Dedifferentiated amniotic fluid mesenchymal stem cell (primary cell): ENCODE data around the gene CDKN2AIP.
"Not testable (repeated sequence)": the region's sequence is repeated elsewhere in the genome, so short reads cannot be mapped to it uniquely, and the experiment has no call there.

Experiments
- DNase-seq: peaks from one replicate; pipeline ENCODE4 v3.0.0-alpha.2; 2016; ENCODE audit errors: extremely low spot score

CDKN2AIP gene

GRCh38 chr4:183413234-183414200 is 30.9 kb upstream of the CDKN2AIP start:
- no peak for DNase-seq

DNA sequence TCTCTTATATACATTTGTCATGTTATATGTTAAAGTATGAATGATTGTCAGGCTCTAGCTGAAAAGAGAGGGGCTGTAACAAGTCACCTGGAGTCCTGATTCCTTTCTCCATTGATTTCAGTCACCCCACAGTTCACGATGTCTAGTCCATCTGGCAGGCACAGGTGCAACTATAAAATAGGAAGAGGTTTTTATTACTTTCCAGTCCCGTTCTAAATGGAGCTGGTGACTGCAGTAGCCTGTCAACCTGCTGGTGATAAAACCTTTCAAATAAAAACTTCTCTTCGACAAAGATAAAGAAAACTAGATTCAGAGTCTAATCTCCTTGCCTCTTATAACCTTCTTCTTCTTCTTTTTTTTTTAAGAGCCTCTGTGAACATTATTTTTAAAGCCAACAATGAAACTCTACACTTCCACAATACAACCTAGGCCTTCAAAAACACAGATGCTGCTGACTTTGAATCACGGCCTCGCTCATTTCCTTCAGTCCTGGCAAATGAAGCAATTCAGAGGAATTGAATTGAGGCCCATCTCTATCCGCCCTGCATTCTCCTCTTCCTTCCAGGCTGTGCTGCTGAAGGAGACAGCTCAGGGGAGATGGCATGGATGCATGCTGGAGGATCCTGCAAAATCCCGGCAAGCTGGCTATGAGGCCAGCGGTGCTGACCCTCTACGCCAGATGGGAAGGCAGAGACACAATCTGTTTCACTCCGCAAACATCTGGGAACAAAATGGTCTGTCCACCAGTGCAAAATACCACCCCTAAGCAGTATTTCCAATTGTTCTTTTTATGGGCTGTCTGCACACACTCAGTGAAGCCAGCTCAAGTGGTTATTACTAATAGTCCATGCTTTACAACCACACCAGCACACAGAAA is 27.3 kb upstream of the CDKN2AIP start:
- DNase-seq: no peak

DNA sequence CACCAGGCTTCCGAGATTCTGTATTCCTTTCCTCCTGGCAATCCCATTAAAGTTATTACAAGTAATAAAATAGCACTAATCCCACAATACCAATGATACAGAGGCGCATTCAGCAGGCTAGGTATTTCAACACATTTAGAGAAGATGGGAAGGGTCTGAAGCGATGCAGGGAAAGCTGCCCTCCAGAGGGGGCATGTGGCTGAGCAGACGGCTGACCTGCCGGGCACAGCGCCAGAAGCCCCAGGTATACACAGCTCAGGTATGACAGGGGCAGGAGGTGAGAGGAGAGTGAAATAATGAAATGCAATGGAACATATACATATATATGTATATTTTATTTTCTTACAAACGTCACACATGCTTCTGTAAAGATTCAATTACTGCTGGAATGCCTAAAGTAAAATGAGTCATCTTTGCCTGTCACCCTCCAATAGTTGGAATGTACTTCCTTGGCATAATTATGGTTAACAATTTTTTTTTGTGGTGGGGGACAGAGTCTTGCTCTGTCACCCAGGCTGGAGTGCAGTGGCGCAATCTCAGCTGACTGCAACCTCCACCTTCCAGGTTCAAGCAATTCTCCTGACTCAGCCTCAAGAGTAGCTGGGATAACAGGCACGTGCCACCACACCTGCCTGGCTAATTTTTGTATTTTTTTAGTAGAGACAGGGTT is 21.3 kb upstream of the CDKN2AIP start:
- DNase-seq: peak; percentile 31

DNA sequence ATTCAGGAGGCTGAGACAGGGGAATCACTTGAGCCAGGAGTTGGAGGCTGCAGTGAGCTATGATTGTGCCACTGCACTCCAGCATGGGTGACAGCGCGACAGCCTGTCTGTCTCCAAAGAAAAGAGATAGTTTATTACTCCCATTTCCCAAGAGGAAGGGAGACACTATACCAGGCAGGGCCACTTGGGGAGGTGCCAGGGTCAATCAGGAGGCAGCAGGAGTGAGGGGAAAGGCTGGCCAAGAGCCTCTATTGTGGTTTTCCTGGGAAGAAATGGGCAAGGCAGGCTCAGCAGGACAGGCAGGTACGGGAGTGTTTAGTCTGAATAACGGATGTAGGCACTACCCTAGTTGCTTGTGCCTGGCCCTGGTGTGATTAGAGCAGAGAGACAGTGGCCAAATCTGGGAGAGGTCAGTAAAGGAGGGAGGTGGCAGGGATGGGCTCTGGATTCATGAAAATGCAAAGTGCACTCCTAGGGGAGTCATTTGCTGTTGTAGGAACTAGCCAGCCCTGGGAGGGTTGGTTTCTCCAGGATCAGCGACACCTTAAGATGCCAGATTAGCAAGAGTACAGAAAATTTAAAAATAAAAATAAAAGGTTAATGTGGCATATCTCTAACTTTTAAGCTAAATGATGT is 20.2 kb upstream of the CDKN2AIP start:
- no peak for DNase-seq

GRCh38 chr4:183426507-183426906 is 17.9 kb upstream of the CDKN2AIP start:
- DNase-seq: no peak

DNA sequence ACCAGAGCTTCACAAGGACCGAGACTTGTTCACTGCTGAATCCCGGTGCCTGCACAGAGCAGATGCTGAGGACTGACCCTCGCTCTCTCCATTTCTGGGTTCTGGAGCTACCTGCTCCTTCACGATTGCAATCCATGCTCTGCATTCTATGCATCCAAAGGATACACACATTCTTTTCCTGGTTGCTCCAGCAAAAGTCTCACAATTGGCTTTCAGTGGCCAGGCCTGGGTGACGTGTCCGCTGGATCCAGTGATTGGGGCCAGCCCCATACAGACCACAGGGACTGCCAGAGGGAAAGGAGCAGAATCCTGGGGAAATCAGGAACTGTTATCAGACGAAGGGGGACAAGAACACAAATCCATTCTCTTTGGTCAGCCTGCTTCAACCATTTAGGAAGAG is 14.9 kb upstream of the CDKN2AIP start:
- DNase-seq: no peak

DNA sequence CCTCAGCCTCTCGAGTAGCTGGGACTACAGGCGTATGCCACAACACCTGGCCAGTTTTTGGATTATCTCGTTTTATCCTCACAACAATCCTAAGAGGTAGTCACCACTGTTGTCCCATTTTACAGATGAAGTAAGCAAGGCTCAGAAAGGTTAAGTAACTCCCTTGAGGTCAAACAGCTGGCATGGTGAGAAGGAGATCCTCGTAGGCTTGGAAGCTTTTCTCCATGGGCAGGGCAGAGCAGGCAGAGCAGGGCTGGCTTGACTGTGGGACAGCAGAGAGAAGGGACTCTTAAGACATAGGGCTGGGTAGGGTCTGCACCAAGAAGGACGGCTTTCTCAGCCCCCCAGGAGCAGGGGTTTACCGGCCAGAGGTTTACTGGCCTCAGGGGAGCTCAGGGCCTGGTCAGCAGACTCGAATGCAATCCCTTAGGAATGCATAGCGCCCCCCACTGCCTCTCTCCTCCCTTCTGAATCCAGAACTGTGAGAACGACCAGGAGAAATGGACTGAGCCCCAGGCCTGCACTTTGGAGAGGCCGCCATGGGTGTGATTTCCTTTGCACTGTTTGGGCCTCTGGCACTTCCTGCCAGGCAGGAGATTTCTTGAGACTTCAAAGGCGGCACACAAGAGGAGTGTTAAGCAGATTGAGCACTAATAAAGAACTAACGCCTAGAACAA is 14.0 kb upstream of the CDKN2AIP start:
- DNase-seq: no peak

DNA sequence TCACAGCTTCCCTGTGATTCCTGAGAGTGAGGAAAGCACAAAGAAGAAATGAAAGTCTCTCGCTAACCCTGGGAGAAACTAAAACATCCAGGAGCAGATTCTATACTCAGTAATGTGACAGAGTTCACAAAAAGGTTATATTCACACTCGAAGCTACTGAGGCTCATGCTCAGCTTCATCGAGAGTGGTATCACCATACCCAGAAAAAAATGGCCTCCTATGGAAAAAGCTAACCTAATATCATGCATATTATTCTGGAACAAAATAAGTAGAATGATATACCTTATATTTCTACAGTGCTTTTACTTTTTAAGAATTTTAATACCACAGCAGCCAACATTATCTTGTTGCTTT is 13.5 kb upstream of the CDKN2AIP start:
- no peak for DNase-seq

- DNase-seq: no peak
Measured at GRCh38 chr4:183431614-183432013, 12.8 kb upstream of the CDKN2AIP start.

GRCh38 chr4:183433183-183433582 is 11.3 kb upstream of the CDKN2AIP start:
- DNase-seq: not testable (repeated sequence)

- no peak for DNase-seq
Measured at GRCh38 chr4:183434264-183434663, 10.2 kb upstream of the CDKN2AIP start.

- DNase-seq: no peak
Measured at GRCh38 chr4:183434666-183435190, 9.7 kb upstream of the CDKN2AIP start.

DNA sequence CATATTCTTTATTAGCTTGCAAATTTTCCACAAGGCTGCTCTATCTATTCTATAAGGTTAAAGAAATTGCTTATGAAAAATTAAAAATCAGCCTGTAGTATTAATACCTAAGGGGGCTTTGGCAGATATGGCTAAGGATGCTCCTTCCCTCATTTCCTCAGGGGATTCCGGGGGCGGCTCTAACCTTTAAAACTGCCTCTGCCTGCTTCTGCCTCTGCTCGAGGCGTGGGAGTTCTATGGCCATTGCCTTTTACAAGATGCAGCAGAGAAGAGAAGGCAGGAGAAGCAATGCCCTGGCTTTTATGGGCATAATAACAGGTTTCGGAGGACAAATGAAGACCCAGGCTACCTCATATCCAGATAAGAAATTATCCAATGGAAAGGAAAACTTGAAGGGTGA is 8.6 kb upstream of the CDKN2AIP start:
- no peak for DNase-seq

DNA sequence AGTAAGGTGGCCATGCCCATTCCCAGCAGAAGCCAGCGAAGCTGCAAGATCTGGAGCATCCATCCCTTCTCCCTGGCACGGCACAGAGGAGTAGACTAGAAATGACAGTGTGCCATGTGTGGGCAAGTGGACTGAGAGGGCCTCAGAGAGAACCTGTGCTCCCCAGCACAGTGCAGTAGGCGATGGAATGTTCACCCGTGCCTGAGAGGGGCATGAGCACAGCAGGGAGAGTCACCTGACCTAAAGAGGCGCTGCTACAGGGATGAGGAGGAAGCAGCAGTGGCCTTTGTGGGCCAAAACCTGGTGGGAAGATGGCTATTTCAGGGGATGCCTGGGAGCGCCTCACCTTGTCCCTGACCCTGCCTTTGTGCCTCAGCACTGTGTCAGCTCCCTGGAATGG is 8.0 kb upstream of the CDKN2AIP start:
- no peak for DNase-seq

DNA sequence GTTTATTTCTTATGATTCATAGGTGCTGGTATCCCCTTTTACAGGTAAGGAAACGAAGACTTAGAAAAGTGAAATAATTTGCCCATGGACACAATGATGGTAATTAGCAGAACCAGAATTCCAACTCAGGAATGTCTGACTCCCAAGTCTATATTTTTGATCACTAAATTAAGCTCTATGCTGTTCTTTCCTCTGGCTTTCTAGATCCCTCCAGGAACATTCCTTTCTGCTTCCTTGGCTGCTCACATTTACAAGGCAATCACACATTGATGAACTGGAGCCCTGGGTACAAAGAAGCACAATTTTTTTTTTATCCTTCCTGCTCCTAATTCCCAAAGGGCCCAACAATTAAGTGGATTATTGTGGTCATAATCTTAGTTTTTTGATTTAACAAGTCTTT is 7.0 kb upstream of the CDKN2AIP start:
- DNase-seq: no peak

- DNase-seq: no peak
Measured at GRCh38 chr4:183438458-183439113, 5.8 kb upstream of the CDKN2AIP start.

DNA sequence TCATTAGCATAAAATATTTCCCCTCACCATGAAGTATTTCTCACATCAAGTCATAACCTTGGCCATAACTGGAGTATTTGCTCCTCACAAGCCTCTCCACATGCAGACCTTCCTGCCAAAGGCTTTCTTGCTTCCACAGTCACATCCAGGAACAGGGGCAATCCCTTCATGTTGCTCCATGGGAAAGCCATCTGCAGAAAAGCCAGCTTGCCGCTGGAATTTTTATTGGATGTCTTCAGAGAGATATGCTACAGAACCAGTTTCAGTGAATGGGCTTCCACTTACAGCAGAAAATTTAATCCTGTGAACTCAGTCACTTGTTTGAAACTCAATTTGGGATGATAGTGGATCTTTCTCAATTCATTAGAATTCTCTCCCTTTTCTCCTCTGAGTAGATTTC is 3.2 kb upstream of the CDKN2AIP start:
- no peak for DNase-seq

- peak; percentile 66 for DNase-seq
Measured at GRCh38 chr4:183443655-183444213, 702 bp upstream of the CDKN2AIP start.

DNA sequence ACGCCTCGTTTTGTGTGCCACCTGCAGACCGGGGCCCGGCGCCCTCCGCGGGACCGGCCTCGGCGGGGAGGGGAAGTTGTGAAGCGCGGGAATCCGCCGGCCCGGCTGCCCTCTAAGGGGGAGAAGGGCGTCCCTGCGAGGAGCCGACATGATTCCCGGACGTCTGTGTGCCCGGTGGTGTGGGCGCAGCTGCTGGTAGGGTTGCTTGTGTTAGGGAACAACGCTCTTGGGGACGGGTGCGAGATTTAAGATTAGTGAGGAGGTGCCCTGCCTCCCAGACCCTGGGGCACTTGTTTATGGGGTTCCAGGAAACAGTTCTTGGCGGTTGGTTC is 627 bp downstream of the CDKN2AIP start:
- no peak for DNase-seq

DNA sequence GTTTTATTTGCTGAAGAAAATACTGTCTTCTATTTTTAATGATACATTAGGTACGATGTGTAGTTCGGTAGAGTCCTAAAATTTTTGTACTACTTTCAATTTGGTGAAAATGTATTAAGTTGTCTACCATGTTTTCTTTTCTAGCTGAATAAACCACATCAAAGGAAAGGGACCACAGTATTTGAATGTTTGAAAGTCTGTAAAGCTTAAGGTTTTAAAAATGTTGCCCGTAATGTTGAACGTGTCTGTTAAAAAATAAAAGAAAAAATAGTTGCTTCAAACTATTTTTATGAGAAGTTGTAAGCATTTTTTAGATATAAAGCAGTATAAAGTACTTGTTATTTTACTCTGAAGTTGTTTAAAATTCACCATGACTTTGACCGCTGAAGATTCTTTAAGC is 3.2 kb downstream of the CDKN2AIP start:
- DNase-seq: no peak
